A673 (cell line): ENCODE data around the gene TUBA4A. TPM values are rescaled to one million over a fixed set of nuclear protein-coding genes. Genes with fewer than 3 reads are reported as not detected.

Source experiments
- Bru-seq: library from RNA; stranded (reverse); fragments of 400-500 nt; gene quantifications from one replicate; lab custom pipeline; 2021; lab: Mats Ljungman, UMichigan
- BruChase-seq, 2 experiments: library from RNA; stranded (reverse); fragments of 400-500 nt; gene quantifications; one replicate each; lab custom pipeline; 2021; lab: Mats Ljungman, UMichigan
- BruUV-seq: library from RNA; stranded (reverse); fragments of 400-500 nt; replicated peaks from 2 replicates; lab custom pipeline; 2021; lab: Mats Ljungman, UMichigan
- CTCF ChIA-PET: fragments of 300-600 bp; sonication (Branson Sonifier 250); formaldehyde crosslinking; loops from one replicate; lab custom pipeline; 2022; ENCODE audit warnings: antibody characterized with exemption; lab: Charles Lee
- POLR2A ChIA-PET: fragments of 300-600 bp; sonication (Branson Sonifier 250); formaldehyde crosslinking; loops from one replicate; lab custom pipeline; 2022; ENCODE audit warnings: antibody characterized with exemption; ENCODE audit not compliant: low non-redundant PET; lab: Charles Lee
- DNase-seq: peaks from one replicate; pipeline ENCODE4 v3.0.0-alpha.2; 2015; ENCODE audit warnings: low spot score
- H3K27ac ChIP-seq: fragments of 200-600 bp; sonication (generic); 2 replicates; pipeline ENCODE4 v1.5.1; 2016; ENCODE audit warnings: mixed run types, low read depth, mild to moderate bottlenecking, mixed read lengths, antibody characterized with exemption, low read length; ENCODE audit not compliant: poor library complexity, severe bottlenecking
- H3K27me3 ChIP-seq: fragments of 200-600 bp; sonication (generic); replicated peaks from 2 replicates; pipeline ENCODE4 v1.6.1; 2017; ENCODE audit warnings: mixed run types, low read depth, mild to moderate bottlenecking, mixed read lengths, antibody characterized with exemption, low read length; ENCODE audit not compliant: insufficient read depth, poor library complexity
- H3K36me3 ChIP-seq: fragments of 200-600 bp; sonication (generic); 2 replicates; pipeline ENCODE4 v1.6.1; 2016; ENCODE audit warnings: mixed run types, mild to moderate bottlenecking, mixed read lengths, antibody characterized with exemption, low read length; ENCODE audit not compliant: insufficient read depth, poor library complexity, severe bottlenecking
- H3K4me1 ChIP-seq: fragments of 200-600 bp; sonication (generic); 2 replicates; pipeline ENCODE4 v1.6.1; 2017; ENCODE audit warnings: mixed run types, mild to moderate bottlenecking, mixed read lengths, antibody characterized with exemption, low read length; ENCODE audit not compliant: insufficient read depth, poor library complexity, severe bottlenecking
- H3K4me3 ChIP-seq: fragments of 200-600 bp; sonication (generic); 2 replicates; pipeline ENCODE4 v1.5.1; 2016; ENCODE audit warnings: low read depth, mixed run types, mild to moderate bottlenecking, mixed read lengths, low read length; ENCODE audit not compliant: poor library complexity, severe bottlenecking
- H3K9me3 ChIP-seq: fragments of 200-600 bp; sonication (generic); 2 replicates; pipeline ENCODE4 v1.6.1; 2016; ENCODE audit warnings: mixed run types, low read depth, mild to moderate bottlenecking, mixed read lengths, antibody characterized with exemption, low read length; ENCODE audit not compliant: poor library complexity, severe bottlenecking
- CTCF ChIP-seq: fragments of 300-800, 200-600 bp; sonication (generic); conservative IDR thresholded peaks from 2 replicates; pipeline ENCODE4 v1.5.1; 2017; ENCODE audit warnings: low read depth, mild to moderate bottlenecking, antibody characterized with exemption, low read length, moderate library complexity, mixed read lengths
- EZH2 ChIP-seq: fragments of 200-600 bp; sonication (generic); IDR thresholded peaks from 2 replicates; pipeline ENCODE4 v1.6.1; 2017; ENCODE audit warnings: borderline replicate concordance, low read depth, mild to moderate bottlenecking, mixed read lengths, antibody characterized with exemption, low read length; ENCODE audit not compliant: poor library complexity, severe bottlenecking
- intact Hi-C: fragments of 100-400 bp; cut with micrococcal nuclease; formaldehyde crosslinking; loops from one replicate; pipeline ENCODE4 v1.10.0; 2022; ENCODE audit not compliant: unreplicated experiment
- long read RNA-seq: library from polyadenylated mRNA; stranded (forward); transcript quantifications from one replicate; pipeline ENCODE4 v2.0.0, GENCODE V29; 2022
- total RNA-seq: library from RNA; stranded (reverse); gene quantifications from 2 replicates; pipeline ENCODE4 v1.2.3, GENCODE V29; 2021

The TUBA4A gene
- total RNA-seq: 62.9 and 68.0 TPM in 2 replicates
- Bru-seq, nascent RNA: percentile 60 among the genes with signal in this experiment
- percentile 60 among the genes with signal in this experiment for BruChase-seq, experiment 1, labeled RNA remaining after a 2-hour chase
- BruChase-seq, experiment 2, labeled RNA remaining after a 6-hour chase: percentile 82 among the genes with signal in this experiment
- long read RNA-seq, transcript TUBA4A-201 (4 exons, 2,162 nt): major isoform, 45 of 60 reads
- long read RNA-seq, partial matches to known transcripts: 6 of 60 reads
- long read RNA-seq, other reads (novel, unspliced or antisense): 4 of 60 reads

- Histone ChIP-seq H3K4me3 (peak within 1 kb of the TSS; percentile 71), H3K36me3 (peaks cover 5% of the 10 kb centered on the region), H3K27me3 (peaks cover 22% of the 10 kb centered on the region), H3K27ac (peak within 1 kb of the TSS; percentile 62), H3K4me1 (peaks cover 33% of the 10 kb centered on the region), H3K9me3 (no peaks in the 10 kb centered on the region)
- POLR2A ChIA-PET: no interaction called here
- intact Hi-C loops: no loop called here
- CTCF ChIA-PET: interaction anchor here (0.6 to 1.0 kb wide), 4 partner anchors 14 to 180 kb away, joined by 3 to 8 read pairs (median 4); no protein-coding TSS in a partner anchor
- no TSS peak for BruUV-seq
- TF ChIP-seq EZH2 (no peak), CTCF (no peak)
- peak; percentile 86 for DNase-seq
These were observed at the start of gene TUBA4A for GRCh38 chr2:219253753-219254589. TUBA4A (minus strand) TSS chr2:219253918; CDS start chr2:219253858, 60 bp downstream.

- intact Hi-C loops: no loop called here
- H3K27ac ChIP-seq: no peak overlapping the region
- ChIA-PET CTCF (no interaction called here), POLR2A (no interaction called here)
- no peaks in the 10 kb centered on the region for H3K9me3 ChIP-seq
- TF ChIP-seq EZH2: no peak
- no peak for TF ChIP-seq CTCF
- H3K36me3 ChIP-seq: no peaks in the 10 kb centered on the region
- no peak for DNase-seq
- peaks cover 76% of the 10 kb centered on the region for H3K27me3 ChIP-seq
- no peak overlapping the region for H3K4me3 ChIP-seq
- BruUV-seq: no TSS peak
- H3K4me1 ChIP-seq: no peaks in the 10 kb centered on the region
These were observed 48.8 kb upstream of the TUBA4A start for GRCh38 chr2:219302412-219302968.

GRCh38 chr2:219300022-219300421, 46.3 kb upstream of the TUBA4A start:
- intact Hi-C loops: no loop called here
- BruUV-seq: no TSS peak
- H3K27me3 ChIP-seq: peaks cover 63% of the 10 kb centered on the region
- H3K4me1 ChIP-seq: no peaks in the 10 kb centered on the region
- no peak for DNase-seq
- no peaks in the 10 kb centered on the region for H3K36me3 ChIP-seq
- H3K4me3 ChIP-seq: no peak overlapping the region
- ChIA-PET CTCF (no interaction called here), POLR2A (no interaction called here)
- no peaks in the 10 kb centered on the region for H3K9me3 ChIP-seq
- no peak overlapping the region for H3K27ac ChIP-seq
- TF ChIP-seq EZH2: no peak
- TF ChIP-seq CTCF: no peak
